ENCODE measurements around the gene LEMD1.

LEMD1 gene

GRCh38 chr1:205382561-205382960 is 39.3 kb downstream of the LEMD1 start:
- TF ChIP-seq CTCF (IDR thresholded peaks at IDR 0.05), result no peak
- Mint-ChIP-seq H3K27ac (no peak overlapping the region), H3K27me3 (ENCODE audit: low read depth, poor library complexity) (peaks cover 13% of the 10 kb centered on the region), H3K36me3 (ENCODE audit: low read depth) (no peaks in the 10 kb centered on the region), H3K4me1 (peaks cover 15% of the 10 kb centered on the region), H3K9me3 (no peaks in the 10 kb centered on the region), H3K4me3 (no peak overlapping the region)
- DNase-seq, result no peak

GRCh38 chr1:205381305-205381704 is 40.6 kb downstream of the LEMD1 start:
- DNase-seq, result no peak
- H3K4me1 Mint-ChIP-seq, result peaks cover 27% of the 10 kb centered on the region
- no peak overlapping the region for H3K27ac Mint-ChIP-seq
- peaks cover 13% of the 10 kb centered on the region for H3K27me3 Mint-ChIP-seq (ENCODE audit: low read depth, poor library complexity)
- no peak overlapping the region for H3K4me3 Mint-ChIP-seq
- TF ChIP-seq CTCF (IDR thresholded peaks at IDR 0.05), result no peak
- no peaks in the 10 kb centered on the region for H3K9me3 Mint-ChIP-seq
- no peaks in the 10 kb centered on the region for H3K36me3 Mint-ChIP-seq (ENCODE audit: low read depth)

- H3K36me3 Mint-ChIP-seq (ENCODE audit: low read depth), result no peaks in the 10 kb centered on the region
- H3K27me3 Mint-ChIP-seq (ENCODE audit: low read depth, poor library complexity), result peaks cover 13% of the 10 kb centered on the region
- H3K4me3 Mint-ChIP-seq, result no peak overlapping the region
- TF ChIP-seq CTCF (IDR thresholded peaks at IDR 0.05), result no peak
- peaks cover 31% of the 10 kb centered on the region for H3K4me1 Mint-ChIP-seq
- H3K27ac Mint-ChIP-seq, result no peak overlapping the region
- no peaks in the 10 kb centered on the region for H3K9me3 Mint-ChIP-seq
- no peak for DNase-seq
Observed at GRCh38 chr1:205380882-205381281, 41.0 kb downstream of the LEMD1 start.

GRCh38 chr1:205379056-205379455 is 42.8 kb downstream of the LEMD1 start:
- no peak overlapping the region for H3K4me3 Mint-ChIP-seq
- H3K9me3 Mint-ChIP-seq, result no peaks in the 10 kb centered on the region
- H3K36me3 Mint-ChIP-seq (ENCODE audit: low read depth), result no peaks in the 10 kb centered on the region
- no peak overlapping the region for H3K27ac Mint-ChIP-seq
- peaks cover 35% of the 10 kb centered on the region for H3K4me1 Mint-ChIP-seq
- no peak for TF ChIP-seq CTCF (IDR thresholded peaks at IDR 0.05)
- no peak for DNase-seq
- peaks cover 9% of the 10 kb centered on the region for H3K27me3 Mint-ChIP-seq (ENCODE audit: low read depth, poor library complexity)

- peaks cover 11% of the 10 kb centered on the region for H3K27me3 Mint-ChIP-seq (ENCODE audit: low read depth, poor library complexity)
- no peak overlapping the region for H3K27ac Mint-ChIP-seq
- no peak for DNase-seq
- no peak overlapping the region for H3K4me3 Mint-ChIP-seq
- no peaks in the 10 kb centered on the region for H3K36me3 Mint-ChIP-seq (ENCODE audit: low read depth)
- no peaks in the 10 kb centered on the region for H3K9me3 Mint-ChIP-seq
- TF ChIP-seq CTCF (IDR thresholded peaks at IDR 0.05), result no peak
- peaks cover 52% of the 10 kb centered on the region for H3K4me1 Mint-ChIP-seq
Observed at GRCh38 chr1:205377355-205377754, 44.5 kb downstream of the LEMD1 start.

- DNase-seq, result no peak
Observed at GRCh38 chr1:205376739-205377138, 45.1 kb downstream of the LEMD1 start.

More at GRCh38 chr1:205376739-205377138, 45.1 kb downstream of the LEMD1 start:
- Mint-ChIP-seq H3K36me3 (ENCODE audit: low read depth) (no peaks in the 10 kb centered on the region), H3K9me3 (no peaks in the 10 kb centered on the region), H3K4me1 (peaks cover 58% of the 10 kb centered on the region), H3K4me3 (peak overlapping the region; percentile 3), H3K27ac (peak overlapping the region; percentile 77), H3K27me3 (ENCODE audit: low read depth, poor library complexity) (peaks cover 9% of the 10 kb centered on the region)
- TF ChIP-seq CTCF (IDR thresholded peaks at IDR 0.05), result no peak
